Stimulated activated CD4-positive, alpha-beta T cell treated with anti-CD3 and anti-CD28 coated beads, Interleukin-12 subunit alpha, Interleukin-12 subunit beta, amount 100 ng/mL, for 4 hours (primary cell): Measurements from ENCODE around the gene LEFTY1.

Experiments
- DNase-seq: peaks from one replicate; pipeline ENCODE4 v3.0.0-alpha.2; 2020

LEFTY1 gene

GRCh38 chr1:225915538-225915991 is 26.6 kb upstream of the LEFTY1 start:
- DNase-seq, result no peak

- no peak for DNase-seq
Observed at GRCh38 chr1:225914947-225915346, 26.0 kb upstream of the LEFTY1 start.

GRCh38 chr1:225914391-225914790 is 25.4 kb upstream of the LEFTY1 start:
- DNase-seq, result no peak

- peak; percentile 72 for DNase-seq
Observed at GRCh38 chr1:225911191-225912130, 22.5 kb upstream of the LEFTY1 start.

GRCh38 chr1:225909477-225909876 is 20.5 kb upstream of the LEFTY1 start:
- no peak for DNase-seq

- no peak for DNase-seq
Observed at GRCh38 chr1:225908773-225909172, 19.8 kb upstream of the LEFTY1 start.

- DNase-seq, result no peak
Observed at GRCh38 chr1:225908013-225908640, 19.2 kb upstream of the LEFTY1 start.

GRCh38 chr1:225907341-225907740 is 18.4 kb upstream of the LEFTY1 start:
- no peak for DNase-seq

GRCh38 chr1:225906467-225906866 is 17.5 kb upstream of the LEFTY1 start:
- DNase-seq, result no peak

- no peak for DNase-seq
Observed at GRCh38 chr1:225903623-225904022, 14.7 kb upstream of the LEFTY1 start.

GRCh38 chr1:225899044-225899925 is 10.3 kb upstream of the LEFTY1 start:
- DNase-seq, result no peak

- DNase-seq, result no peak
Observed at GRCh38 chr1:225897595-225898514, 8.9 kb upstream of the LEFTY1 start.

GRCh38 chr1:225896937-225897549 is 8.1 kb upstream of the LEFTY1 start:
- DNase-seq, result peak; percentile 32

GRCh38 chr1:225896494-225896893 is 7.5 kb upstream of the LEFTY1 start:
- DNase-seq, result no peak

GRCh38 chr1:225892307-225892706 is 3.4 kb upstream of the LEFTY1 start:
- no peak for DNase-seq

- DNase-seq, result no peak
Observed at GRCh38 chr1:225891229-225891972, 2.5 kb upstream of the LEFTY1 start.

GRCh38 chr1:225890346-225891228 is 1.6 kb upstream of the LEFTY1 start:
- DNase-seq, result no peak

- DNase-seq, result no peak
Observed at GRCh38 chr1:225889743-225890142, 797 bp upstream of the LEFTY1 start.

- DNase-seq, result no peak
Observed at GRCh38 chr1:225888289-225888897, 553 bp downstream of the LEFTY1 start.
